ENCODE results near the gene ZNHIT2.
A peak's percentile ranks its signal among the peaks of the same experiment; 100 is the strongest.

Gene ZNHIT2

DNA sequence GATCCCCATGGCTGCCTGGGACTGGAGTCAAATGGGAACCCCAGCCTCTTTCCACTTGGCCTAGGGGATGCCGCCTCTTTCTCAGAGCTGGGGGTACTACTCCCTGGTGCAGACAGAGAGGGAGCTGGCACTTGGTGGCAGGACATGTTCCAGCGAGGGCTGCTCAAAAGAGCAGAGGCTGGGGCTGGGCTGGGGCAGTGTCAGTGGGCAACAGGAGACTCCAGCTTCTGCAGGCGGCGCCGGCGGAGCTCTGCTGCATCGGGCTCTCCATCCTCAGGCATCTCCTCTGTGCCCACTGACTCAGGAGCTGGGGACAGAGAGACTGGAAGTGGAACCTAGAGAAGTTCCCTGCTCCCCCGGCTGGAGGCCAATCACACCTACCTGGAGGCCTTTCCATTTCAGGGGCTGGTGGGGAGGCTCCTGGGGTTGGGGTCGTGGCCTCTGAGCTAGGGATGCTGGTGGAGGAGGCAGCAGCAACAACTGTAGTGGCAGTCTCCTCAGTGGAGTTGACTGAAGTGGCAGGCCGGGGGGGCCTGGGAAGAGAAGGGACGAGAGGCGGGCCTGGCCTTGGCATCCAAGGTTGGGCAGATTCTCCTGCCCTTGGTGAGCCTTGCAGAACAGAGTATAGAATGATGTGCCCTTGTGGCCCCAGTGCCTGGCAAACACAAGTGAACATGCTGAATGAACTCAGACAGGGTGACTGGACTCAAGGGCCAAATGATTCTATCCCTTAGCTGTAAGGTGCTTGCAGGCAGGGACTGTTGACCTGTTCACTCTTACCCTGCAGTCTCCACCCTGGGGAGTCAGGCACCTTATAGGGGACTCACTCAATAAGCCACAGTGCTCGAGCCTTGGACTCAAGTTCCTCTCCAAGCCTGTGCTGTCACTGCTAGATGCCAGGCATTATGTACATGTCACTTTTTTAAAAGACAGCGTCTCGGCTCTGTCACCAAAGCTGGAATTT is 11.0 kb upstream of the ZNHIT2 start:
- H3K27ac ChIP-seq (replicated peaks): no peak overlapping the region
- no peaks in the 10 kb centered on the region for H3K27me3 ChIP-seq (ENCODE audit: insufficient read depth, poor library complexity, severe bottlenecking)
- DNase-seq (ENCODE audit: low read depth in 1 of 2, low spot score in 1 of 2): no peak
- TF ChIP-seq, protein P1, sequence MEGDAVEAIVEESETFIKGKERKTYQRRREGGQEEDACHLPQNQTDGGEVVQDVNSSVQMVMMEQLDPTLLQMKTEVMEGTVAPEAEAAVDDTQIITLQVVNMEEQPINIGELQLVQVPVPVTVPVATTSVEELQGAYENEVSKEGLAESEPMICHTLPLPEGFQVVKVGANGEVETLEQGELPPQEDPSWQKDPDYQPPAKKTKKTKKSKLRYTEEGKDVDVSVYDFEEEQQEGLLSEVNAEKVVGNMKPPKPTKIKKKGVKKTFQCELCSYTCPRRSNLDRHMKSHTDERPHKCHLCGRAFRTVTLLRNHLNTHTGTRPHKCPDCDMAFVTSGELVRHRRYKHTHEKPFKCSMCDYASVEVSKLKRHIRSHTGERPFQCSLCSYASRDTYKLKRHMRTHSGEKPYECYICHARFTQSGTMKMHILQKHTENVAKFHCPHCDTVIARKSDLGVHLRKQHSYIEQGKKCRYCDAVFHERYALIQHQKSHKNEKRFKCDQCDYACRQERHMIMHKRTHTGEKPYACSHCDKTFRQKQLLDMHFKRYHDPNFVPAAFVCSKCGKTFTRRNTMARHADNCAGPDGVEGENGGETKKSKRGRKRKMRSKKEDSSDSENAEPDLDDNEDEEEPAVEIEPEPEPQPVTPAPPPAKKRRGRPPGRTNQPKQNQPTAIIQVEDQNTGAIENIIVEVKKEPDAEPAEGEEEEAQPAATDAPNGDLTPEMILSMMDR (IDR thresholded peaks at IDR 0.05; ENCODE audit: insufficient read depth, low read length): no peak
- TF ChIP-seq, protein P2, sequence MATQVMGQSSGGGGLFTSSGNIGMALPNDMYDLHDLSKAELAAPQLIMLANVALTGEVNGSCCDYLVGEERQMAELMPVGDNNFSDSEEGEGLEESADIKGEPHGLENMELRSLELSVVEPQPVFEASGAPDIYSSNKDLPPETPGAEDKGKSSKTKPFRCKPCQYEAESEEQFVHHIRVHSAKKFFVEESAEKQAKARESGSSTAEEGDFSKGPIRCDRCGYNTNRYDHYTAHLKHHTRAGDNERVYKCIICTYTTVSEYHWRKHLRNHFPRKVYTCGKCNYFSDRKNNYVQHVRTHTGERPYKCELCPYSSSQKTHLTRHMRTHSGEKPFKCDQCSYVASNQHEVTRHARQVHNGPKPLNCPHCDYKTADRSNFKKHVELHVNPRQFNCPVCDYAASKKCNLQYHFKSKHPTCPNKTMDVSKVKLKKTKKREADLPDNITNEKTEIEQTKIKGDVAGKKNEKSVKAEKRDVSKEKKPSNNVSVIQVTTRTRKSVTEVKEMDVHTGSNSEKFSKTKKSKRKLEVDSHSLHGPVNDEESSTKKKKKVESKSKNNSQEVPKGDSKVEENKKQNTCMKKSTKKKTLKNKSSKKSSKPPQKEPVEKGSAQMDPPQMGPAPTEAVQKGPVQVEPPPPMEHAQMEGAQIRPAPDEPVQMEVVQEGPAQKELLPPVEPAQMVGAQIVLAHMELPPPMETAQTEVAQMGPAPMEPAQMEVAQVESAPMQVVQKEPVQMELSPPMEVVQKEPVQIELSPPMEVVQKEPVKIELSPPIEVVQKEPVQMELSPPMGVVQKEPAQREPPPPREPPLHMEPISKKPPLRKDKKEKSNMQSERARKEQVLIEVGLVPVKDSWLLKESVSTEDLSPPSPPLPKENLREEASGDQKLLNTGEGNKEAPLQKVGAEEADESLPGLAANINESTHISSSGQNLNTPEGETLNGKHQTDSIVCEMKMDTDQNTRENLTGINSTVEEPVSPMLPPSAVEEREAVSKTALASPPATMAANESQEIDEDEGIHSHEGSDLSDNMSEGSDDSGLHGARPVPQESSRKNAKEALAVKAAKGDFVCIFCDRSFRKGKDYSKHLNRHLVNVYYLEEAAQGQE (IDR thresholded peaks at IDR 0.05; ENCODE audit: insufficient replicate concordance, low read depth): no peak
- TF ChIP-seq GABPA (IDR thresholded peaks at IDR 0.05; ENCODE audit: low read depth) (no peak), SPI1 (IDR thresholded peaks at IDR 0.05; ENCODE audit: borderline replicate concordance, low read depth) (no peak), POLR2AphosphoS5 (IDR thresholded peaks at IDR 0.05; ENCODE audit: low read depth) (no peak; the same call in none of the 2 replicates)
- H3K4me3 ChIP-seq (replicated peaks; ENCODE audit: insufficient read depth, low read length): no peak overlapping the region

DNA sequence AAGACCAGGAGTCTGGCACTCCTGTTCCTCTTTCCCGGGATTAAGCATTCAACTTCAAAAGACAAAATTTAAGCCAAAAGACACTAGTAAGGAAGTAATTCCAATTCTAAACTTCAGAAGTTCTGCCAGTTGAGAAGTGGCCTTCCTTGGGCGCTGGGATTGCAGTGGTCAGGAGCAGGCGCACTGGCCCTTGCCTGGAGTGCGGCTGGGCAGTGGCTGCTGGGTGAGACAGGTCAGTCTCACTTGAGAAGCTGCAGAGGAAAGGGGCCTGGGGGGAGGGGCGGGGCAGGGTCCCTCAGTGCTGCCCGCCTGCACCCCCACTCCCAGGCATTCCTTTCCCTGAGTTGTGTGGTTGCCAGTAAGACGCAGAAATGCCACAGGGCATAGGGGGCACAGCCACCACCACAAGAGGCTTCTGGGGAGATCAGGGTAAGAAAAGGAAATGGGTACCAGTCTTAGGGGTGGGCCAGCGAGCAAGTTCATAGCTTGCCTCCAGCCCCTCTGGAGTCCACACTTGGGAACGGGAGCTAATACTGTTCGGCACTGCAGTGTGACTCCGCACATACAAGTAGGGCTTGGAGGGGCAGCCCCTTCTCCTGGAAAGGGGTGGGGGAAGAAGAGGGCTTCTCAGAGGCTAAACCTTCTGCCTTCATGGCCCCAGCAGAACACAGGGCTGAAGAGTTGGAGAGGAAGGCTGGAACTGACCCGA is 10.1 kb upstream of the ZNHIT2 start:
- no peak for DNase-seq (ENCODE audit: low read depth in 1 of 2, low spot score in 1 of 2)
- Histone ChIP-seq H3K27ac (replicated peaks) (no peak overlapping the region), H3K27me3 (ENCODE audit: insufficient read depth, poor library complexity, severe bottlenecking) (no peaks in the 10 kb centered on the region), H3K4me3 (replicated peaks; ENCODE audit: insufficient read depth, low read length) (no peak overlapping the region)
- TF ChIP-seq, protein P2 (IDR thresholded peaks at IDR 0.05; ENCODE audit: insufficient replicate concordance, low read depth): no peak
- TF ChIP-seq GABPA (IDR thresholded peaks at IDR 0.05; ENCODE audit: low read depth) (no peak), SPI1 (IDR thresholded peaks at IDR 0.05; ENCODE audit: borderline replicate concordance, low read depth) (no peak), POLR2AphosphoS5 (IDR thresholded peaks at IDR 0.05; ENCODE audit: low read depth) (no peak; the same call in 1 of the 2 replicates)
- TF ChIP-seq, protein P1 (IDR thresholded peaks at IDR 0.05; ENCODE audit: insufficient read depth, low read length): no peak

DNA sequence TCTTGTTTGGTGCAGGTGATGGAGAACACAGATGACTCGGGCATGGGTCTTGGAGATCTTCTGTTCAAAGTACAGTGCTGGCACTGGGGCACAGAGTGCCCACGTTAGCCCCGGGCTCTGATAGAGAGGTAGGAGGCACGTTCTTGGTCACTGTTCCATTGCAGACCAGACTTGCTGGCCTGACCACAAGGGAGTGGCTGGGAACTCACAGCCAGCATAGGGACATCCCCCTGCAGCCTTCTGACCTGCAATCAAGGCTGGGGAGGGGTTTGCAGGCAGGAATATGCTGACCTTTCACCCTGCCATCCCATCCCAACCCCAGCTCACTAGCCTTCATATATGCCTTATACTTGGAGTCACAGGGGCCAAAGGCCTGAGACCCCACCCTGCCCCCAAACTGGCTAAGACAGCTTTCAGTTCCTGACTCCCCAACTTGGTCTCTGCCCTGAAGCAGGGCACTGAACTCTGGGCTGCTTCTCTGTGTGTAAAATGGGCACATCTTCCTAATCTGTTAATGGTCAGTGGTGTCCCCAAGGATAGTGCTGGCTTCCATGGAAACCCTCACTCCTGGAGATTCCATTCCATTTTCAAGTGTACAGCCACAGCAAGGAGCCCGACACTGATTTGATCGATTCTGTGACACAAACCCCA is 9.2 kb upstream of the ZNHIT2 start:
- no peak for DNase-seq (ENCODE audit: low read depth in 1 of 2, low spot score in 1 of 2)
- Histone ChIP-seq H3K4me3 (replicated peaks; ENCODE audit: insufficient read depth, low read length) (no peak overlapping the region), H3K27ac (replicated peaks) (no peak overlapping the region), H3K27me3 (ENCODE audit: insufficient read depth, poor library complexity, severe bottlenecking) (no peaks in the 10 kb centered on the region)
- peak; percentile 73; the same call in 1 of the 2 replicates for TF ChIP-seq POLR2AphosphoS5 (IDR thresholded peaks at IDR 0.05; ENCODE audit: low read depth)
- TF ChIP-seq, protein P2 (IDR thresholded peaks at IDR 0.05; ENCODE audit: insufficient replicate concordance, low read depth): no peak
- TF ChIP-seq, protein P1 (IDR thresholded peaks at IDR 0.05; ENCODE audit: insufficient read depth, low read length): no peak

Measured in HL-60 (cell line).